ENCODE data around the gene CNST. TPM values are rescaled to one million over a fixed set of nuclear protein-coding genes. Genes with fewer than 3 reads are reported as not detected.

CNST gene
- total RNA-seq, 1 donor from 2014 or later = 14.6 TPM

DNA sequence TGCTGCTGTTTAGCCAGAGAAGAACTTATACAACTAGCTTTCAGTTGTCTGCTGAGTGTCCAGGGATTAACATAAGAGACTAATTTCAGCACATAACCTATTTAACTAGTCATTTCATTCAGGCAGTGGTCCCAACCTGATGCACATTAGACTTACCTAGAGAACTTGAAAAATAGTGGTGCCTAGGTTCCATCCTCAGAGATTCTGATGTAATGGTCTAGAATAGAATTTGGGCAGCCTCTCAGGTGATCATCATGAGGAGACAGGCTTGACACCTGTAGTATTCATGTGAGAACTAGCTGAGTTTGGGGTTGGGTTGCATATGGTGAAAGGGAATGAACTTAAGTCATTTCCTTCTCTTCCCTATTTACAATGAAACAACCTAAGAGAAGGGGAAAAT is 24.8 kb downstream of the CNST start:
- no peaks in the 10 kb centered on the region for H3K27me3 Mint-ChIP-seq (ENCODE audit: unreplicated experiment)

DNA sequence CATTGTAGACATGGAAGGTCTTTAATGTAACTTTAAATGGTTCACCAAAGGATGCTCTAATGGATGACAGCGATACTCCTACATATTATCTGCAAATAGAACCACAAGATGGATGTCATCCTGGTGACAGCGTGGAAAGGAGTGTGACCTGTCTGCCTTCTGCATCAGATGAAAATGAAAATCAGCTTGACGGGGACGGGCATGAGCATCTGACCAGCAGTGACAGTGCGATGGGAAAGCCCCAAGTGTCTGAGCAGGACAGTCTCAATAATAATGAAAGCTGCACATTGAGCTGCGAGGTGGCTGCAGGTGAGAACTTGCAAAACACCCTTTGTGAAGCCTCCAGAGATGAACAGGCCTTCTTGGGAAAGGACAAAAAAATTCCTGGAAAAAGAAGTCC is 25.2 kb downstream of the CNST start:
- Mint-ChIP-seq H3K4me3 (ENCODE audit: unreplicated experiment) (no peak overlapping the region), H3K27ac (ENCODE audit: unreplicated experiment) (no peak overlapping the region), H3K27me3 (ENCODE audit: unreplicated experiment) (no peaks in the 10 kb centered on the region), H3K9me3 (ENCODE audit: unreplicated experiment) (peaks cover 7% of the 10 kb centered on the region), H3K36me3 (ENCODE audit: low read depth, unreplicated experiment) (peaks cover 17% of the 10 kb centered on the region), H3K4me1 (ENCODE audit: unreplicated experiment) (no peaks in the 10 kb centered on the region)
- DNase-seq (ENCODE audit: low spot score) = no peak
- TF ChIP-seq, protein P1, sequence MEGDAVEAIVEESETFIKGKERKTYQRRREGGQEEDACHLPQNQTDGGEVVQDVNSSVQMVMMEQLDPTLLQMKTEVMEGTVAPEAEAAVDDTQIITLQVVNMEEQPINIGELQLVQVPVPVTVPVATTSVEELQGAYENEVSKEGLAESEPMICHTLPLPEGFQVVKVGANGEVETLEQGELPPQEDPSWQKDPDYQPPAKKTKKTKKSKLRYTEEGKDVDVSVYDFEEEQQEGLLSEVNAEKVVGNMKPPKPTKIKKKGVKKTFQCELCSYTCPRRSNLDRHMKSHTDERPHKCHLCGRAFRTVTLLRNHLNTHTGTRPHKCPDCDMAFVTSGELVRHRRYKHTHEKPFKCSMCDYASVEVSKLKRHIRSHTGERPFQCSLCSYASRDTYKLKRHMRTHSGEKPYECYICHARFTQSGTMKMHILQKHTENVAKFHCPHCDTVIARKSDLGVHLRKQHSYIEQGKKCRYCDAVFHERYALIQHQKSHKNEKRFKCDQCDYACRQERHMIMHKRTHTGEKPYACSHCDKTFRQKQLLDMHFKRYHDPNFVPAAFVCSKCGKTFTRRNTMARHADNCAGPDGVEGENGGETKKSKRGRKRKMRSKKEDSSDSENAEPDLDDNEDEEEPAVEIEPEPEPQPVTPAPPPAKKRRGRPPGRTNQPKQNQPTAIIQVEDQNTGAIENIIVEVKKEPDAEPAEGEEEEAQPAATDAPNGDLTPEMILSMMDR (IDR thresholded peaks at IDR 0.05; ENCODE audit: unreplicated experiment) = no peak

More for the DNA sequence above, 24.8 kb downstream of the CNST start:
- TF ChIP-seq, protein P1 (IDR thresholded peaks at IDR 0.05; ENCODE audit: unreplicated experiment) = no peak
- Mint-ChIP-seq H3K9me3 (ENCODE audit: unreplicated experiment) (peaks cover 7% of the 10 kb centered on the region), H3K36me3 (ENCODE audit: low read depth, unreplicated experiment) (peaks cover 17% of the 10 kb centered on the region), H3K4me1 (ENCODE audit: unreplicated experiment) (no peaks in the 10 kb centered on the region), H3K4me3 (ENCODE audit: unreplicated experiment) (no peak overlapping the region), H3K27ac (ENCODE audit: unreplicated experiment) (no peak overlapping the region)
- DNase-seq (ENCODE audit: low spot score) = no peak

DNA sequence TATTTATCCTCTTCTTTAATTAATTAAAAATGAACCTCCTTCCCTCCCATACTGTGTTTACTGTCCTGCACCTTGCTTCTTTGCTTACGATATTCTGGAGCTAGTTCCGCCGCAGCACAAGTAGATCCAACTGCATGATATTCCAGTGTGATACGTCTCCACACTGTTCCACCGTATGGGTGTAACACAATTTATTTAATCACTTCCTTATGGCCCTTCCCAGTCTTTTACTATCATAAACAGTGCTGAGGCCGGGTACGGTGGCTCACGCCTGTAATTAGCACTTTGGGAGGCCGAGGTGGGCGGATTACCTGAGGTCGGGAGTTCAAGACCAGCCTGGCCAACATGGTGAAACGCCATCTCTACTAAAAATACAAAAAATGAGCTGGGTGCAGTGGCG is 25.7 kb downstream of the CNST start:
- Mint-ChIP-seq H3K27ac (ENCODE audit: unreplicated experiment) (no peak overlapping the region), H3K4me1 (ENCODE audit: unreplicated experiment) (no peaks in the 10 kb centered on the region), H3K4me3 (ENCODE audit: unreplicated experiment) (no peak overlapping the region), H3K27me3 (ENCODE audit: unreplicated experiment) (no peaks in the 10 kb centered on the region), H3K36me3 (ENCODE audit: low read depth, unreplicated experiment) (peaks cover 17% of the 10 kb centered on the region), H3K9me3 (ENCODE audit: unreplicated experiment) (peaks cover 7% of the 10 kb centered on the region)
- TF ChIP-seq, protein P1 (IDR thresholded peaks at IDR 0.05; ENCODE audit: unreplicated experiment) = no peak
- DNase-seq (ENCODE audit: low spot score) = no peak

DNA sequence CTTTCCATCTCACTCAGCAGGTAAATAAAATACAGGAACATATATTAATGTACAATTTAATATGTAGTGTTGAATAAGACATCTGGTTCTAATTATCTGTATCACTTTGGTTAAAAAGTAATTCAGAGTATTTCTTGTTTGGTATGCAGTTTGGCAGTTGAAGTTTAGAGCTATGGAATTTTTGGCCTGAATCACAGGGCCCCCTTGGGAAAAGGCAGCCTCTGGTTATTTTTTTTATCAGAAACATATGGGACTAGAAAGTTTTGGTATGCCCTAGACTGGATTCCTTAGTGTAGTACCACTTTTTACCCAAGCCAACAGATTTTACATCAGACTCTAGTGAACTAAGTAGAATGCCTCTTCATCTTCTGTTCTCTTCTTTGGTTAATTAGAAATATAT is 26.4 kb downstream of the CNST start:
- no peak for DNase-seq (ENCODE audit: low spot score)
- H3K36me3 Mint-ChIP-seq (ENCODE audit: low read depth, unreplicated experiment) = peaks cover 17% of the 10 kb centered on the region
- TF ChIP-seq, protein P1 (IDR thresholded peaks at IDR 0.05; ENCODE audit: unreplicated experiment) = no peak
- peaks cover 7% of the 10 kb centered on the region for H3K9me3 Mint-ChIP-seq (ENCODE audit: unreplicated experiment)
- no peaks in the 10 kb centered on the region for H3K4me1 Mint-ChIP-seq (ENCODE audit: unreplicated experiment)
- H3K4me3 Mint-ChIP-seq (ENCODE audit: unreplicated experiment) = no peak overlapping the region
- H3K27me3 Mint-ChIP-seq (ENCODE audit: unreplicated experiment) = no peaks in the 10 kb centered on the region
- H3K27ac Mint-ChIP-seq (ENCODE audit: unreplicated experiment) = no peak overlapping the region

DNA sequence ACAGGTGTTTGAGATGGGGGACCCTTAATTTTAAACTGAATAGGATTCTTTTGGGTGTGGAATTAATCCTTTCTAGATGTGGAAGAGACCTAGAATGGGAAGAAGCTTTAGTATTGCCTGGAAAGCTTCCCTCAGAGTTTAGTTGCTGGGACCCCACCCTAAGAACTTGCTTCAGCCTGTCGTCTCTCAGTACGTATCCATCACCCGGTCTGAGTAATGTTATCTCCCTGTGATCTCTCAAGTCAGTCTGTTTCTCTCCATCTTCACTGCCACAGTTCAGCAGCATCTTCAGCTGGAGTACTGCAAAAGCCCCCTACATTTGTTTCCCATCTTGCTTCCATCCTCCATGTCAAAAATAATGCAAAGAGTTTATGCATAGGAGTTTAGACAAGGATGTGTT is 28.9 kb downstream of the CNST start:
- Mint-ChIP-seq H3K27ac (ENCODE audit: unreplicated experiment) (no peak overlapping the region), H3K27me3 (ENCODE audit: unreplicated experiment) (peaks cover 2% of the 10 kb centered on the region), H3K36me3 (ENCODE audit: low read depth, unreplicated experiment) (peaks cover 13% of the 10 kb centered on the region), H3K4me1 (ENCODE audit: unreplicated experiment) (no peaks in the 10 kb centered on the region), H3K9me3 (ENCODE audit: unreplicated experiment) (peaks cover 3% of the 10 kb centered on the region), H3K4me3 (ENCODE audit: unreplicated experiment) (no peak overlapping the region)
- DNase-seq (ENCODE audit: low spot score) = no peak
- TF ChIP-seq, protein P1 (IDR thresholded peaks at IDR 0.05; ENCODE audit: unreplicated experiment) = no peak
